SH-SY5Y (cell line): ENCODE results near the gene ADGRL3.

Source experiments
- GATA2 ChIP-seq: IDR thresholded peaks from 2 replicates; pipeline ENCODE4 v1.6.1; 2011; ENCODE audit warnings: mild to moderate bottlenecking, low read depth, low read length
- GATA3 ChIP-seq: IDR thresholded peaks from 2 replicates; pipeline ENCODE4 v1.6.1; 2011; ENCODE audit warnings: low read depth, mild to moderate bottlenecking, low read length, moderate library complexity

Gene ADGRL3

GRCh38 chr4:61437923-61438322, 237.8 kb downstream of the ADGRL3 start:
- TF ChIP-seq GATA2 (no peak), GATA3 (no peak)

GRCh38 chr4:61440321-61440720, 240.2 kb downstream of the ADGRL3 start:
- no peak for TF ChIP-seq GATA2
- no peak for TF ChIP-seq GATA3

DNA sequence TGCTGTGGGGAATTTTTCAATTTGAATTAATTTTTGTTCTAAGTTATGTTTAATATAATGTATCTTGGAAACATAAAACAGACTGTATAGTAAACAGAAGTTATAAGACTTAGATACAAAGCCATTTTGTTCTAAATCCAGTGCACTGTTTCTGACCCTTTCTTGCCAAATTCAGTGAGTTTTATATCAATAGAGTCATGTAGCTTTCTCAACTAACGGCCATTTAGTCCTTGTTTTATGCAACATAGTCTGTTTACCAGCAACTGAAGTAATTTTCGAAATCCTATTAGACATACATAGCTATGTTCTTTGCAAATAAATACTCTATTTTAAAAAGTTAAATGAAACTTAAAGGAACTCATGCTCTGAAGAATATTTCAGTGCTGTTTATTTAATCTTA, 242.8 kb downstream of the ADGRL3 start:
- no peak for TF ChIP-seq GATA3
- no peak for TF ChIP-seq GATA2

- no peak for TF ChIP-seq GATA3
- TF ChIP-seq GATA2 = no peak
These were observed 243.8 kb downstream of the ADGRL3 start for GRCh38 chr4:61443813-61444510.

- no peak for TF ChIP-seq GATA3
- TF ChIP-seq GATA2 = no peak
These were observed 245.4 kb downstream of the ADGRL3 start for GRCh38 chr4:61445374-61446063.

DNA sequence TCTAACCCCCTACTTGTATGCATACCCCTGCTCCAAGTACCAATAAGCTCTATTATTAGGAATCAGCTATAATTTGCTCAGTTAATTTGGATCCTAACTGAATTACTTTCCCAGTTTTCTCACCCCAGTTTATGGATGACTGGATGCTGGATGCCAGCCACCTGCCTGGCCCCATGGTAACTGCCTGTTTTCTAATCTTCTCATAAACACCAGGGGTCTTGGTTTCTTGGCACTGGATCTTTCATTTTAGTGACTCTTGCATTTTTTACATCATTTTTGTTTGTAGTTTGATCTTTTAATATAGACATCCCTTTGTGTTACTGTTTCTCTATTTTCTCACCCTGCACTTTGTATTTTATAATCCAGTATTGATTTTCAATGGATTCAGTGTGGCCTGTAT, 246.8 kb downstream of the ADGRL3 start:
- TF ChIP-seq GATA2 (no peak), GATA3 (no peak)

DNA sequence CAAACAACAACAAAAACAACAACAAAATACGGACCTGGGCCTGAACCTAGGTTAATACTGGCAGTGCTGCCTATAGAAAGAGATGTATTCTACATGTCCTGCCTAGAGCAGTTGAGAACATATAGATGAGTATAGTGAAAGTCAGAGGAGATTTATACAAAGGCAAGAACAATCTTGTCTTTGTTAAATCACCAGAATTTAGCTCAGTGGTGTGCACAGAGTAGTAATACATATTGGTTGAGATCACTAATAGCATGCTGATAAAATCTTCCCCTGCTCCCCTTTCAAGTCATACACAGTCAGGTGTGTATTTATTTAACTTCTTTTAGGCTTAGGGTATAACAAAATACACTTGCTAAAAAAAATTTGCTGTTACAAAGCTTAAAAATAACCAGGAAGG, 247.8 kb downstream of the ADGRL3 start:
- TF ChIP-seq GATA2 (no peak), GATA3 (no peak)

DNA sequence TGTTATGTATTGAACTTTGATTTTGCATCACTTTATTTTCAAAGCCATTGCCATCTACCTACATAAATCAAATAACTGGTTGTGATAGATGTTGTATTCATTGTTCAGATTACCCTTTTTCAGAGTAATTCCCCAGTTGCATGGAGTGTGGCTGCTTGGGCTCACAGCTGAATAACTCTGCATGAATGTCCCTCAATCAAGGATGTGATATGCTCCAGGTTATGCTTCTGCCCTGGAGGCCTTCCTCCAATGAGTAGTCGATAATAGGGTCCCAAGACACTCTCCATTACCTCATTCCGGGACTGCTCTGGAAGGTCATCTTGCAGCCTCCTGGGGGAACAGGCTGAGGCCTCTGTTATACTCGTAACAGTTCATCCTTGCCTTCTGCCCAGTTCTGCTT, 251.8 kb downstream of the ADGRL3 start:
- TF ChIP-seq GATA3 (no peak), GATA2 (no peak)

DNA sequence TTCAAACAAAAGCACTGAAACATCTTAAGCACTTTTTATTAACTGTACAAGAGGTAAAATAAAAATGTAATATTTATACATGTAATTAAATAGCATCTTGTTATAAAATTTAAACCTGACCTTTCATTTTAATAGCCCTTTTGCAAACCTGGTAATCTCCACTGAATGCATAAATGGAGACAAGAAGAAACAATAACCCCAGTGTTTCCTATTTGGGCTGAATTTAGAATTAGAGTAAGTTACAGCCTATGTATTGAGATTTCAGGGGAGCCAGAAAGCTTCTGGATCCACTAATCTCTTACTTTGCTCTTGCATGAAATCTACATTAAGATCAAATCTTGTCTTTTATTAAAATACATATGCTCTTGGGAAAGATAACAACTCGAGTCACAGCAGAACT, 261.8 kb downstream of the ADGRL3 start:
- TF ChIP-seq GATA2 (no peak), GATA3 (no peak)

DNA sequence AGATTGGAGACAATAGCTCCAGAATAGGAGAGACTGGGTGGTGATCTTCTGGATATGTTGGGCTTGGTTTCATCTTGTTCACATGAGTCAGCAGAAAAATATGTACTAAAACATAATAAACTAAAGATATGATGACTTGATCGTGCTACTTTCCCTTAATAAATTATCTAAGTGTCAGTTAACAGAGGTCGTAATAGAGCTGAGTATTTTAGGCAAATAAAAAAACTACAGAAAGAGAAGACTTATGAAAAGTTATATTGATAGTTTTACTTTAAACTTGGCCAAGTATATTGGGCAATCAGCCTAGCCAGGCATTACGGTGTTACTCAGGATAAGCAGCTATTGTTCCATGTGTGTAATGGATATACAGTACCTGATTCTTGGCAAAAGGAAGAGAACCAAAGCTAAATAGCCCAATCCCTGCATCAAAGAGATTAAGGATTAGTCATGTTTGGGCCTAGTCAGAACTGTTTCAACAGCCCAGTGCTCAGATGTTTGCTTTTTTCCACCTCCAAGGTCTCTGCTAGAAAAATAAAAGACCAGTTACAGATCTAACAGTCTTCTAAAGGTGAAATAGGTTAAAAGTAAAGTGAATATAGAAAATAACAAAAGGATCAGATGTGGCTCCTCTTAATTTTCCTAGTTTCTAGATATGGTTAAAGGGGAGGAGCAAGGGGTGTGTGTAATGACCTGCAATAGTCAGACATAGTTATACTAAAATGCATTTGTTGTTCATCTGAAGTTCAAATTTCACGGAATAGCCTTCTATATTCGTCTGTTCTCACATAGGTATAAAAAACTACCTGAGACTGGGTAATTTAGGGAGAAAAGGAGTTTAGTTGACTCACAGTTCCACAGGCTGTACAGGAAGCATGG, 262.6 kb downstream of the ADGRL3 start:
- no peak for TF ChIP-seq GATA3
- no peak for TF ChIP-seq GATA2

DNA sequence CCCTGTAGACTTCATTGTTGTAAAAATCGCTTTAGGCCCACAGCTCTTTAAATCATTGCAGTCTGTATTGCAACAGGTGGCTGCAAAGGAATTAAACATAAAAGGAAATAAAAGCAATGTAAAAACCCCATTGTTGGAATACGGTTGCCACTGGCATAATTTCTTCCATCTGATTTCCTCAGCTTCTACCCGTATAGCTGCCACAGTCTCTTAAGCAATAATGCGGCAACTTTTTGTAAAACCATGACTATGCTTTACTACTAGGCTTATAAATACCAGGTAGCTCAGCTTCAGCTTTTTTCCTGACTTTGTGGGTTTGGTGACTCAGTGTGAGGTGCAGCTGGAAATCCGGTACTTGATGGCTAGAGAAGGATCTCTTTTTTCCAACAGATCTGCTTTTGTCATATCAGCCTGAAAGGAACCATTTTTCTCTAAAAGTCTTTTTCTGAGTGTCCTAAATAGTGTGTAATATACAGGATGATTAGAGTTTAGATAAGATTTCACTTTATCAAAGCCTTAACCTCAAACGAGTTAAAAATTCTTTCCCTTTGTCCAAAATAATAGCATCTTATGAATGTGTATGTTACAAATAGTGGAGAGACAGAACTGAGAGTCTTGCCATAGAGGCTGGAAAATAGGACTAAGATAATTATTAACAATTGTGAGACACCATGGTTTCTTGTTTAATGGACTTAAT, 268.0 kb downstream of the ADGRL3 start:
- no peak for TF ChIP-seq GATA2
- TF ChIP-seq GATA3 = no peak

DNA sequence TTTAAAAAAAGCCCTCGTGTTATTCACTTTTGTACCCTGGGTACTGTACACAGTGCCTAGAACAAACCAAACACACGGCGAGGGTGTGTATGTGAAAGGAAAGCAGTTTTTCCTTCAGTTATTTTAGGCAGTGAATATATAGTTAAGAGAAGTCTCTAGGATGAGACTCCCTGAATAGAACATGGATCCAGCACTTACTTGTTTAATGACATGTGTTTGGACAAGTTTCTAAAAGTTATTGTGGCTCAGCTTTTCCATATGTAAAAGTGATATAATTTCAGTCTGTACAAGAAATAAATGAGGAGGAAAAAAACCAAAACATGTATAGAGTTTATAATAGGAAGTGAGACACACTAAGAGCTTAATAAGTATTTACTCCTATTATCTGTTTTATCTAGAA, 273.2 kb downstream of the ADGRL3 start:
- TF ChIP-seq GATA2 (no peak), GATA3 (no peak)

DNA sequence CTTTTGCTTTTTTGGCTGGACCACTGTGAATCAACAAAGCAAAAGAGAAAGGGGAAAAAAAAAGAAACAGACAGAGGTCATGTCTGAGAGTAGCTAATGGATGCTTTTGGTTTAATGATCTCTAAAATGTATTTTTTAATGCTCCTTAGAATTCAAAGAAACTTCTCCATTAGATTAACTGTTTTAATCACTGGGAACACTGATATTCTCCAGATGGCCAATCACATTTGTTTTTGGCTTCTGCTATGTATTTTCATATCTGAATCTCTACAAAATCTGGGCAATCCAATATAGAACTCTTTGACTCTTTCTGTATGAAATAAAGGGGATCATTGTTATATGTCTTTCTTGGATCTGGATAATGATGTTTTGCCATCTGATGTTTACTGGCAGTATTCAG, 278.2 kb downstream of the ADGRL3 start:
- no peak for TF ChIP-seq GATA2
- TF ChIP-seq GATA3 = no peak

DNA sequence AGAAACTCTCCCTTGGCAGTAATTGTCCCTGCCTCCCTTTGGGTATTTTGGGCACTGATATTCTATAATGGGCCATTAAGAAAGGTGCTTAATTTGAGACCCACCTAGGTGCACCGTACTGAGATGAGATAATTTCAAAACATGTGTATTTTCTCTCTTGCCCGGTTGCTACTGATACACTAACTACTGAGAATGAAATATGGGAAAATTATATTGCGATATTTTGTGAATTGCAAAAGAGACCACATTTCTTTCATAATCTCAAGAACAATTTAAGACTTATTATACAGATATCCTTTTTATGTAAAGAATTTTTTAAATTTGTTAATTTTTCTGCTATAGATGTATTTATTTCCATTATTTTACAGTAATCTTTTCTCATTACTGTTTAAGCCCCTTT, 284.9 kb downstream of the ADGRL3 start:
- TF ChIP-seq GATA3 (no peak), GATA2 (no peak)
